ENCODE results near the gene TNKS2. TPM values are rescaled to one million over a fixed set of nuclear protein-coding genes. Genes with fewer than 3 reads are reported as not detected.

Gene TNKS2
- polyA plus RNA-seq, 1 donor (not counting 4 experiments of a cell fraction or from before 2014, with no cell fraction given) = 35.4 TPM

- peak overlapping the region; percentile 89 for H2AFZ ChIP-seq (ENCODE audit: control insufficient read depth, low read length)
- H4K20me1 ChIP-seq (ENCODE audit: control insufficient read depth, extremely low read depth, insufficient read depth, low read length) = no peaks in the 10 kb centered on the region
- H3K9me3 ChIP-seq (ENCODE audit: control insufficient read depth, low read depth, low read length) = no peaks in the 10 kb centered on the region
- H3K27me3 ChIP-seq (ENCODE audit: control insufficient read depth, extremely low read depth, insufficient read depth, low read length) = no peaks in the 10 kb centered on the region
- H3K36me3 ChIP-seq (ENCODE audit: control insufficient read depth in 2 of 2, extremely low read depth in 1 of 2, insufficient read depth in 2 of 2, low read length in 2 of 2) = no peaks in the 10 kb centered on the region
- peak overlapping the region; percentile 93 for H3K4me2 ChIP-seq (ENCODE audit: control insufficient read depth, extremely low read depth, insufficient read depth, low read depth, low read length)
- peak overlapping the region; percentile 56 for H3K9ac ChIP-seq (ENCODE audit: control insufficient read depth, extremely low read depth, insufficient read depth, low read length)
- DNase-seq (ENCODE audit: low read depth, low spot score) (no peak), FAIRE-seq (no peak)
- dilution Hi-C loops (cut with MboI; ENCODE audit: extremely low pct_ligation_motif_present, low sequenced_read_pairs) = no loop called here
- H3K4me1 ChIP-seq (ENCODE audit: control insufficient read depth, extremely low read depth, insufficient read depth, low read length) = peaks cover 32% of the 10 kb centered on the region
- TF ChIP-seq CTCF (optimal IDR thresholded peaks at IDR 0.05 in 1 of 3, IDR thresholded peaks at IDR 0.05 in 1 of 3, conservative IDR thresholded peaks at IDR 0.05 in 1 of 3; ENCODE audit: extremely low read depth in 1 of 3, insufficient read depth in 2 of 3, low read length in 3 of 3) = no peak
- no peak for TF ChIP-seq EZH2 (IDR thresholded peaks at IDR 0.05; ENCODE audit: low read length)
- H3K79me2 ChIP-seq (ENCODE audit: control insufficient read depth, insufficient read depth, low read length) = no peaks in the 10 kb centered on the region
- peak overlapping the region; percentile 25 to 76 (median 68) for H3K4me3 ChIP-seq (ENCODE audit: control insufficient read depth in 2 of 3, extremely low read depth in 1 of 3, insufficient read depth in 2 of 3, low read depth in 1 of 3, low read length in 3 of 3)
- H3K27ac ChIP-seq (ENCODE audit: control insufficient read depth, insufficient read depth, low read length) = no peak overlapping the region
- H3K9me1 ChIP-seq (ENCODE audit: control insufficient read depth, extremely low read depth, insufficient read depth, low read length) = no peaks in the 10 kb centered on the region
These were observed 89.2 kb downstream of the TNKS2 start for GRCh38 chr10:91887272-91888076.

- H3K4me2 ChIP-seq (ENCODE audit: control insufficient read depth, extremely low read depth, insufficient read depth, low read depth, low read length) = no peak overlapping the region
- H3K4me1 ChIP-seq (ENCODE audit: control insufficient read depth, extremely low read depth, insufficient read depth, low read length) = peaks cover 12% of the 10 kb centered on the region
- FAIRE-seq (peak; percentile 20), DNase-seq (ENCODE audit: low read depth, low spot score) (no peak)
- TF ChIP-seq EZH2 (IDR thresholded peaks at IDR 0.05; ENCODE audit: low read length) (no peak), CTCF (optimal IDR thresholded peaks at IDR 0.05 in 1 of 3, IDR thresholded peaks at IDR 0.05 in 1 of 3, conservative IDR thresholded peaks at IDR 0.05 in 1 of 3; ENCODE audit: extremely low read depth in 1 of 3, insufficient read depth in 2 of 3, low read length in 3 of 3) (no peak)
- H3K4me3 ChIP-seq (ENCODE audit: control insufficient read depth in 2 of 3, extremely low read depth in 1 of 3, insufficient read depth in 2 of 3, low read depth in 1 of 3, low read length in 3 of 3) = no peak overlapping the region
- H3K79me2 ChIP-seq (ENCODE audit: control insufficient read depth, insufficient read depth, low read length) = no peaks in the 10 kb centered on the region
- H3K9ac ChIP-seq (ENCODE audit: control insufficient read depth, extremely low read depth, insufficient read depth, low read length) = no peak overlapping the region
- dilution Hi-C loops (cut with MboI; ENCODE audit: extremely low pct_ligation_motif_present, low sequenced_read_pairs) = no loop called here
- H3K9me1 ChIP-seq (ENCODE audit: control insufficient read depth, extremely low read depth, insufficient read depth, low read length) = no peaks in the 10 kb centered on the region
- H3K27me3 ChIP-seq (ENCODE audit: control insufficient read depth, extremely low read depth, insufficient read depth, low read length) = no peaks in the 10 kb centered on the region
- H3K36me3 ChIP-seq (ENCODE audit: control insufficient read depth in 2 of 2, extremely low read depth in 1 of 2, insufficient read depth in 2 of 2, low read length in 2 of 2) = no peaks in the 10 kb centered on the region
- no peak overlapping the region for H2AFZ ChIP-seq (ENCODE audit: control insufficient read depth, low read length)
- no peak overlapping the region for H3K27ac ChIP-seq (ENCODE audit: control insufficient read depth, insufficient read depth, low read length)
- no peaks in the 10 kb centered on the region for H4K20me1 ChIP-seq (ENCODE audit: control insufficient read depth, extremely low read depth, insufficient read depth, low read length)
- no peaks in the 10 kb centered on the region for H3K9me3 ChIP-seq (ENCODE audit: control insufficient read depth, low read depth, low read length)
These were observed 93.1 kb downstream of the TNKS2 start for GRCh38 chr10:91891125-91892001.

Measured in keratinocyte (primary cell).